Measurements from ENCODE around the gene ASB18.
"Not testable (repeated sequence)": the region's sequence is repeated elsewhere in the genome, so short reads cannot be mapped to it uniquely, and the experiment has no call there.

ASB18 gene

DNA sequence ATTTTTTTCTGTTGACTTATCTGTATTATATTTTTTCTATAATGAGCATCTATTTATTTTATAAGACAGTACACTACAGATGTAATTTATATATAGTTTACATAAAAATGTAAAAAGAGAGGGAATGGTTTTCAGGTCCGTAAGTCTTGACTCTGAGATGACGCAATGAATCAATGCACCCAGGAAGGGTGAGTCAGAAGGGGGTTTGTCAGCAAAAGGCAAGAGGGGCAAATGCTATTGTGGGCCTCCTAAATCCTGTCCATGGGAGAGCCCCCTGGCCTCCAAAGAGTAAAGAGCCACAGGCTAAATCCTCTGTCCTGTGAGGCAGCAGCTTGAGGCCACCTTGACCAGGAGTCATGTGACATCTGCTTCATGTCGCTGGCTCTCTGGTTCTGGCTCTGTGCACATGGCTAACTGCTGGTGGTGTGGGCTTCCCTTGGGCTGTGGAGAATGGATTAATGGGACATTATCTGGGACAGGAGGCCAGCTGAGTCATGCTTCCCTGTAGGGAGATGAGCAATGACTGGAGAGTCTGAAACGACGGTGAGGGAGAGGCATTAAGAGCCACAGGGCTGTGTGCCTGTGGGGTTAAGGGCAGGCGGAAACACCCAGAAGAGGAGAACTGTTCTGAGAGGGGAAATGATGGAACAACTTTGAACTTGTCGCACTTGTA is 22.8 kb upstream of the ASB18 start:
- in situ Hi-C loops (cut with MboI; ENCODE audit: low sequenced_read_pairs): no loop called here

DNA sequence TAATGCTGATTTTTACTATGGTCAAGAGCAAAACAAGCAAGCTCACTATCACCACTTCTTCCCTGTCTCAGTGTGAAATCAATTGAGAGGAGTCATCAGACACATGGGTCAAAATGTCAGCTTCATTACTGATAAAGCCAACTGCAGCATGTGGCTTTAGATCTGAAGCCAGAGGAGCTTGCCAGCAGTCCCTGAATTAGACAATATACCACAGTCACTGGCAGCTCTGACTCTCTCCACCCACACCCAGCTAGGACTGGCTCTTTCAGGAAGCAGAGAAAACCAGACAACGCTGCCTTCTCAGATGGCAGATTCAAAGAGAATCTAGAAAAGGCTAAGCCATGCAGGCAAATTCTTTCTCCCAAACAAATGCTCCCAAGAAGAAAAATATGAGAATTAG is 20.0 kb upstream of the ASB18 start:
- in situ Hi-C loops (cut with MboI; ENCODE audit: low sequenced_read_pairs): no loop called here

DNA sequence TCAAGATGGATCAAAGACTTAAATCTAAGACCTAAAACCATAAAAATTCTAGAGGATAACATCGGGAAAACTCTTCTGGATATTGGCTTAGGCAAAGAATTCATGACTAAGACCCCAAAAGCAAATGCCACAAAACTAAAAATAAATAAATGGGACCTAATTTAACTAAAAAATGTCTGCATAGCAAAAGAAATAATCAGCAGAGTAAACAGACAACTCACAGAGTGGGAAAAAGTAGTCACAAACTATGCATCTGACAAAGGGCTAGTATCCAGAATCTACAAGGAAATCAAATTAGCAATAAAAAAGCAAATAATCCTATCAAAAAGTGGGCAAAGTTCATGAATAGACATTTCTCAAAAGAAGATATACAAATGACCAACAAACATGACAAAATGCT is 18.2 kb upstream of the ASB18 start:
- in situ Hi-C loops (cut with MboI; ENCODE audit: low sequenced_read_pairs): no loop called here

DNA sequence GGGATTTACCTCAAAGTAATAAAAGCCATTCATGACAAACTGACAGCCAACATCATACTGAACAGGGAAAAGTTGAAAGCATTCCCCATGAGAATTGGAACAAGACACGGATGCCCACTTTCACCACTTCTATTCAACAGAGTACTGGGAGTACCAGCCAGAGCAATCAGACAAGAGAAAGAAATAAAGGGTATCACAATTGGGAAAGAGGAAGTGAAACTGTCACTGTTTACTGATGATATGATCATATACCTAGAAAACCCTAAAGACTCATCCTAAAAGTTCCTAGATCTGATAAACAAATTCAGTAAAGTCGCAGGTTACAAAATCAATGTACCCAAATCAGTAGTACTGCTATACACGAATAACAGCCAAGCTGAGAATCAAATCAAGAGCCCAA is 17.2 kb upstream of the ASB18 start:
- in situ Hi-C loops (cut with MboI; ENCODE audit: low sequenced_read_pairs): no loop called here

DNA sequence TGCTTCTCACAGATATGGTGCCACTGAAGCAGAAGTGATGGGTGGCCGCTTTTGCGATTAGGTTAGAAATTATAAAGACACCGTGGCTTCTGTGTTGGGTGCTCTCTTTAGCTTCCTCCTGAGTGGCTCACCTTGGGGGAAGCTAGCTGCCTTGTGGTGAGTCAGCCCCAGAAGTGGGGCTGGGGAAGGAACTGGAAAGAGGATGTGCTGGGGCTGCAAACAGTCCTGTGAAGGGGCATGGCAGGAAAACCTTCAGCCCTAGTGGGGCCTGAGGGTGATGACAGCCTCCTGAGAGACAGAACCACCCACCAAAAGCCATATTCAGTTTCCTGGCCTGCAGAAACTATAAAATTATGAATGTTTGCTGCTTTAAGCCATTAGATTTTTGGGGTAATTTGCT is 8.9 kb upstream of the ASB18 start:
- in situ Hi-C loops (cut with MboI; ENCODE audit: low sequenced_read_pairs): no loop called here

DNA sequence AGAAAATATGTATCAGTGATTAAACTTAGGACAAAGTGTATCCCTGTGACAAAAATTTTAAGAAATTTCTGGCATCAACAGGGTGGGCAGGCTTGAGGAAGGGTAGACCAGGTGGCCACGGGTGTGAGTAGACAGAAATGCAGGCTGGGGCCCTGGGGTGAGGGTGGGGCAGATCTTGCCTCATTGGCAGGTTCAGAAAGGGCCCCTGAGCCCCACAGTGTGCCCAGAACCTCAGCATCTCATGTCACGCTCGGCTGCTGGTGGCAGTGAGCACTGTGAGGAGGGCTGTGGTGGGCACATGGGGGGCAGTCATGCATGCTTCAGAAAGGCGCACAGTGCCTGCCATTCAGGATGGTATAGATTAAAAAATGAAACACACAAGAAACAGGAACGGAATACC is 7.6 kb upstream of the ASB18 start:
- in situ Hi-C loops (cut with MboI; ENCODE audit: low sequenced_read_pairs): no loop called here

DNA sequence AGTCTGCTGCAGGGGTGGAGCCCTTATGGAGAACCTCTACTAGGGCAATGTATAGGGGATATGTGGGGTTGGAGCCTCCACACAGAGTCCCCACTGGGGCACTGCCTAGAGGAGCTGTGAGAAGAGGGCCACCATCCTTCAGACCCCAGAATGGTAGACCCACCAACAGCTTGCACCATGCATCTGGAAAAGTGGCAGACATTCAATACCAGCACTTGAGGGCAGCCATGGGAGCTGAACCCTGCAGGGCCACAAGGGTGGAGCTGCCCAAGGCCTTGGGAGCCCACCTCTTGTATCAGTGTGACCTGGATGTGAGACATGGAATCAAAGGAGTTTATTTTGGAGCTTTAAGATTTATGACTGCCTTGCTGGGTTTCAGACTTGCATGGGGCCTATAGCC is 5.7 kb upstream of the ASB18 start:
- in situ Hi-C loops (cut with MboI; ENCODE audit: low sequenced_read_pairs): not testable (repeated sequence)

DNA sequence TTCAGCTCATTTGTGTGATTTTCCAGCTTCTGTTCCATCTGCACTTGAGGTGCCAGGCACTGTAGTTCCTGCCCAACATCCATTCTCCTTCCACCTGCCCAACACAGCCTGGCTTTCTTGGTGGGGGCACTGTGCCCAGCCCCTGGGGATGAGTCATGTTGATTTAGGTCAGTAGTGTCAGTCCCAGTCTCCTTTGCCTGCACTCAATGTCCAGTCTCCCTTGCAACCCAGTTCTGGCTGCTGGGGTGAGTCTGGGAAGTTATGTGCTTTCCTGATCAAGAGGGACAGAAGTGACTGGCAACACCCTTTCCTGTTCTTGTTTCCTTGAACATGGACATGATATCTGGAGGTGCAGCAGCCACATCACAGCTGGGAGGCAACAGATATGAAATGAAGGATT is 1.5 kb upstream of the ASB18 start:
- in situ Hi-C loops (cut with MboI; ENCODE audit: low sequenced_read_pairs): no loop called here

DNA sequence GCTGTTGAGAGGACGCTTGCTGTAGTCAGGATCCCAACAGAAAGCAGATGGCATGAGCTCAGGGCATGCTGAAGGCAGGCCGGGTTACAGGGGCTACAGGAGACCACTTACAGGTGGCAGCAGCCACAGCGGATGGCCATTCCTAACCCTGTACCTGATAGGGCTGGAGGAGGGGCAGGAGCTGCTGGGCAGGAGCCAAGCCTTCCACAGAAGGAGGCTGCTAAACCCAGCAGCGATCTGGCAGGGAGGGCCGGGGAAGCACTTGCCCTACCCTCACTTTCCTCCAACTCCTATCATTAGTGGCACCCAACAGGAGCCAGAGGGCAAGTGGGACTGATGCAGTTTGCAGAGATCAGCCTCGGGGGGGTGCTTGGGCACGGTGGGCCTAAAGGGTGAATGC is 2.0 kb downstream of the ASB18 start:
- in situ Hi-C loops (cut with MboI; ENCODE audit: low sequenced_read_pairs): no loop called here

DNA sequence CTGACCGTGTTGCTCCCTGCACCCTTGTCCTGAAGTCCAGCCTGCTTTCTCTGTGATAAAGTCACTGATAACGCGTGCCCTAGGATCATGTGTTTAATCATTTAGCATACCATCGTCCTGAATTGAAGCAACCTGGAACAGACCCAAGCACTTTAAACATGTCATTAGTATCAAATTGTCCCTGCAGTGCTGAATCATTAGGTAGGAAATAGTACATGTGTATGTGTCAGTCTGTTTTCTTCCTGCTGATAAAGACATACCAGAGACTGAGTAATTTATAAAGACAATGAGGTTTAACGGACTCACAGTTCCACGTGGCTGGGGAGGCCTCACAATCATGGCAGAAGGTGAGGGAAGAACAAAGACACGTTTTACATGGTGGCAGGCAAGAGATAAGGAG is 2.8 kb downstream of the ASB18 start:
- in situ Hi-C loops (cut with MboI; ENCODE audit: low sequenced_read_pairs): no loop called here

DNA sequence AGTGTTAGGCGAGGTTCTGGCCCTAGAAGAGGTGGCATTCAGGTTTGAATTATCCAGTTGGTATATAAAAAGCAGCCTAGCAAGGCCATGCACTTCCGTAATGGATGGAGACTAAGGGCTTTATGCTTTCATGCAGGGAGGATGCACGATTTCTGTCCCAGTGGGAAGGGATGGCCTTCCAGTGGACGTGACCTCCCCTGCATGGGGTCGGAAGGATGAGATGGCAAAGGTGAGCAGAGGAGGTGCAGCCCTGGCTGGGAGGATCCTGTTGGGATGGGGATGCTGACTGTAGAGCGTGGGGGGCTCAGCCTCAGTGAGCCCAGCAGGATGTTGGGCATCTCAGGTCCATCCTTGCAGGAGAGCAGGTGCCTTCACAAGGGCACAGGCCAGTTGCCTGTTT is 4.8 kb downstream of the ASB18 start:
- in situ Hi-C loops (cut with MboI; ENCODE audit: low sequenced_read_pairs): no loop called here

DNA sequence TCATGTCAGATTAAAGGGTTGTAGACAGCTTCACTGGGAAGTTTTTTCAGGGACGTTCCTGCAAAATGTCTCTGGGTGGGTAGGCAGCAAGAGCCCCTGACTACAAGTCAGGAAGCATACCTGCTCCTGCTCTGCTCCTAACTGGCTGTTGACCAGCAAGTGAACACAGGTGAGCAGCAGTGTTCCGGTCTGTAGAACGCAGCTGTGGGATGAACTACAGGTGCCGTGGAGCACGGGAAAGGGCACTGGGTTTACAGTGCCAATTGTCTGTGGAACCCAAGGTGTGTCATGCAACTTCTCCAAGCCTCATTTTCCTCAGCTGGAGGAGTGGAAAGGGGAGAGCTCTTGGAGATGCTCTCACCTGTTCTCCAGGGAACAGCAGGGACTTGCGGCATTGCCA is 6.6 kb downstream of the ASB18 start:
- in situ Hi-C loops (cut with MboI; ENCODE audit: low sequenced_read_pairs): no loop called here

DNA sequence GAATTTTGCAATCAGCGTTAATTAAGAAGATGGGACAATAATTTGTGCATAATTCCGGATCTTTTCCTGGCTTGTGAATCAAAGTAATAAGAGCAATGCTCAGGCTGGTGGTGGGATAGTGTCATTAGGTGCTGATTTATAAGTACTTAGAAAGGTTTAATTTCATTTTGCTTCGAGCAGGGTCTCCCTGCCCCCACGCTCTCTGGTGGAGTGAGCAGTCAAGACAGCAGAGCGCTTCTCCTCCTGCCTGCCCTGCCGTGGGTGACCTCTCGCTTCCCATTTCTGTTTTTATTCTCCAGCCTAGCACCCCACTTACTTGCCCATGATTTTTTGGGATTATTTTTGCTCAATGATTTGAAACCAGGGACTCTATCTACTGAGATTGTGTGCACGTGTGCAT is 7.1 kb downstream of the ASB18 start:
- in situ Hi-C loops (cut with MboI; ENCODE audit: low sequenced_read_pairs): no loop called here

DNA sequence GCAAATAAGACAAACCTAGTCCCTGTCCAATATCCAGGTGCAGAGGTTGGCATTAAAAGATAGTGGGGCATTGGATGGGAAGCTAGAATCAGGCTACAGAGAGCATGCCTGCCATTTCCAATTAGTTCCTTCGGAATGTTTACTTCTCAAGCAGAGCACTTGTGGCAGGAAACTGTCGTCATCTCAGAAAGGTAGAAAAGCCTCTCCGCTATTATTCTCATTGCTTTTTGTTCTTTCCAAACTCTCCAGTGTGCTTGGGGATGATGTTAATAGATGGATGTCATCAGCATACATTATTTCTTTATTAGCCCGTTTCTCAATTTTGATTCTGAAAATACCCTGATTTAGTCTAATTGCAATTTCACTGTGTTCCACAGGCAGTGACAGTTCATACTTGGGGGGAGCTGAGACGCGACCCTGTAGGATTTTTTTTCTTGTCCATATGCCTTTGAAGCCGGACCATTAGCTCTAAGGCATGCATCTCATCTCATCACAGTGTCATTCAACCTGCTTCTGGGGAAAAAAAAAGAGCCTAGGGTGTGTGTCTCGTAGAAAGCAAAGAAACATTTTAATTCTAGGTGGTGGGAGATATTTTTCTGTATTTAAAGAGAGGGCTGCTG is 7.7 kb downstream of the ASB18 start:
- in situ Hi-C loops (cut with MboI; ENCODE audit: low sequenced_read_pairs): no loop called here

DNA sequence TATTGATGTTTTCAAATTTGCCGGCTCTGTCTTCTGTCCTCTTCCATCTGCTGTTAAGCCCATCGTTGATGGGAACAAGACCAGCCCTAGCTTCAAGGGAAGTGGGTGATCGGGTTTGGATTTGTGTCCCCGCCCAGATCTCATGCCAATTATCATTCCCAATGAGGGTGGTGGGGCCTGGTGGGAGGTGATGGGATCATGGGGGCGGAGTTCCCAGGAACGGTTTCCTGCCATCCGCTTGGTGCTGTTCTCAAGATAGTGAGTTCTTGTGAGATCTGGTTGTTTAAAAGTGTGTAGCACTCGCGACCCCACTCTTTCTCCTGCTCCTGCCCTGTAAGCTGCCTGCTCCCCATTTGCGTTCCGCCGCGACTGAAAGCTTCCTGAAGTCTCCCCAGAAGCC is 9.5 kb downstream of the ASB18 start:
- in situ Hi-C loops (cut with MboI; ENCODE audit: low sequenced_read_pairs): no loop called here

DNA sequence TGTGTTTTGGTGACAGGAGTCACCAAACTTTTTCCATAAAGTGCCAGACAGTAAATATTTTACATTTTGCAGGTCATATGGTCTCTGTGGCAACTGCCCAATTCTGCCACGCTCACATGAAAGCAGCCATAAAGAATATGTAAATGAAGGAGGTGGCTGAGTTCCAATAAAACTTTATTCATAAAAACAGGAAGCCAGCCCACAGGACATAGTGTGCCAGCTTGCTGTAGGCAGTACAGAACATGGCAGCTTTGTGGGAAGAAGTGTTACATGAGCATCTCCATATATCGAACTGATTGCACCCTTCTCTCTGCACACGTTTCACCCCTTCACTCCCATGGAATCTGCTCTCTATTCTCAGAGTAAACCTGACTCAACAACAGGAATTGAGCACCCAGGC is 10.2 kb downstream of the ASB18 start:
- in situ Hi-C loops (cut with MboI; ENCODE audit: low sequenced_read_pairs): no loop called here

DNA sequence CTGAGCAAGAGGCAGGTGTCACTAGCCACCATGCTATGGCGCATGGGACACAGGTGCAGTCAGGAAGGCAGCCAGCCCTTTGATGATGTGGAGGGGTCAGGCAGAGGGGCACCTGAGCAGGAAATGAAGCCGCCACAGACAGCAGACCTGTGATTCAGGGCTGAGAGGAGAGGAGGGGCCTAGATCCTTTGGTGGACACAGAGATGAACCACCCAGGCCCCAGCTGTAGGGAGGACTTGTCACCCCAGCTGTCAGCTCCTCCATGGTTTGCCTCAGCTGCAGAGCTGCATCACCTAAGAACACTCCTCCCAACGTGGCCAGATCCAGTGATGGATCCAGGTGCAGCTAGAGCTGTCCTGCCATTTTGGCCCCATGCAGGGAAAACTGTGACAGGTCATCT is 11.6 kb downstream of the ASB18 start:
- in situ Hi-C loops (cut with MboI; ENCODE audit: low sequenced_read_pairs): no loop called here

DNA sequence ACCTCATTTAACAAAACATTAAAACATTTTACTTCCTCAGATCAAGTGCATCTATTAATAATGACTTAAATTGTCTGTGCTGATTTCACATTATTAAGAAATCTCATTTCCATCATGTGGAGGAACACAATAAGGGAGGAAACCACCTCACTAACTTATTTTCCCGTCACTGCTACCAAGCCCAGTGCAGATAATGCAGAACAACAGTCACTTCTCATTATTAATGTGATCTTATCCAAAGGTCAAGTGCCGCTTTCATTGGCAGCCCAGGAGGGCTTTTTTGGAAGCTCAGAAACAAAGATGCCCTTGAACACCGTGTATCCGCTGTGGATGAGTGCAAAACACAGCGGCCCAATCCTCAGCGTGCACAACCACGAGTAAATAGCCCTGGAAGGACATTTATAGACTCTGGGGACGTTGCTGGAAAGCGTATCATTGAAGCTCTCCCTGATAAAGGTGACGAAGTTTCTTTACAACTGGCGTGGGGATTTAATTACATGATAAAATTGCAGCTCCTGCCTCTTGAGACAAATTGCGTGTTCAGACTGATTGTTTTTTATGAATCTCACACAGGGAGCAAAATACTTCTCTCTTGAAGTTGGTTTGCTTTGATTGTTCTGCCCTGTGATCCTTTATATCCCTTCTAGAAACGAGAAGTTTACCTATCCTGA is 13.2 kb downstream of the ASB18 start:
- in situ Hi-C loops (cut with MboI; ENCODE audit: low sequenced_read_pairs): no loop called here

DNA sequence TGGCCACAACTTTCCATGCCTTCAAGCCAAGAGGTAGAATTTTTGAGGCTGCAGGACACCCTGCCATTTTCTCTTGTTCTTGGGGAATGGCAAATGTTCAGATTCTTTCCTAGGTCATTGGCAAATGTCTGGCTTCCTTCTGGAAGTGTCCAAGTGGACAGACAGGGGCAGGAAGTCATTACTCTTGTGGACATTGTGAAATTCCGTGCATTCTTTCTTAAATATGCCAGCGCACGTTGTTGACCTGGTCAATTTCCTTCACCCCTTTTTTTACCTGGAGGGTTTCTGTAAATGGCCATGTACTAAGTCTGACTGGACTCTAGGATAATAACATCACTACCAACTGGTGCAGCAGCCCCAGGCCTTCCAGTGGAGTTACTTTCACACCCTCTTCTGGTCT is 13.9 kb downstream of the ASB18 start:
- in situ Hi-C loops (cut with MboI; ENCODE audit: low sequenced_read_pairs): no loop called here

DNA sequence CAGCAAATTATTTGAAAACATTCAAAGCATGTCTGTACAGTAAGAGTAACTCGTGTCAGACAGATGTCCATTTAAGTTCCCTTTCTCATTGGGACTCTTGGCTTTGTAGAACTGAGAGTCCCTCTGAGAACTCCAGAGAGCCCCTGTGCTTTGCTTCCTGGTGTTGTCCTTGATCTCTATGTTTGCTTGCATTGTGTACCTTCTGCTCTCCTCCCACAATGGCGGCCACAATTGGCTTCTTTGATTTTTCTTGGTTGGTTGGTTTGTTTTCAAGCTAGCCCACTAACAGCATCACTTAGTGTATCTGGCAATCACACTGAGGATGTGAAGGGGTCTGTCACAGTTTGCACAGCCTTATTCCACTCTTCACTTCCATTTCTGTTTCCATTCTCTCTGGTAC is 15.1 kb downstream of the ASB18 start:
- in situ Hi-C loops (cut with MboI; ENCODE audit: low sequenced_read_pairs): no loop called here

DNA sequence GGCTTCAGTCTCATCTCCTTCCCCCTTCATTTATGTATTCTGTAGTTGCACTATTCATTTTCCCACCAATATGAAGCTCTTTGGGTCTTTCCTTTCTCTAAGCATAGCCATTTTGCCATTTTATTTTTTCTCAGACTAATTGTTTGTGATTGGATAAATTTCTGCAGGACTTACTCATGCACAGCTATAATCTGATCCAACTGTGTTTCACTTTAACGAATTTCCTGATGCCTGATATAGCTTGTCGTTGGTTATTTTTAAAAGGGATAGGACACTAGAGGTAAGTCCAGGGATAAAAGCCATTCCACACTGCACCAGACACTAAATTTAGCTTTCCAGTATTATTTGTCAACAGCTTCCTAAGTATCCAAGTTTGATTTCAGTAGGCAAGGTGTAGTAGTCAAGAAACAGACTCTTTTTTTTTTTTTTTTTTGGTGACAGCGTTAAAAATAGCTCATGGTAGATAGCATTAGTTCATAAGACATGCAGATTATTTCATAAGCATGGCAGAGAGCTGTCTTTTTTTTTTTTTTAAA is 17.4 kb downstream of the ASB18 start:
- in situ Hi-C loops (cut with MboI; ENCODE audit: low sequenced_read_pairs): no loop called here

DNA sequence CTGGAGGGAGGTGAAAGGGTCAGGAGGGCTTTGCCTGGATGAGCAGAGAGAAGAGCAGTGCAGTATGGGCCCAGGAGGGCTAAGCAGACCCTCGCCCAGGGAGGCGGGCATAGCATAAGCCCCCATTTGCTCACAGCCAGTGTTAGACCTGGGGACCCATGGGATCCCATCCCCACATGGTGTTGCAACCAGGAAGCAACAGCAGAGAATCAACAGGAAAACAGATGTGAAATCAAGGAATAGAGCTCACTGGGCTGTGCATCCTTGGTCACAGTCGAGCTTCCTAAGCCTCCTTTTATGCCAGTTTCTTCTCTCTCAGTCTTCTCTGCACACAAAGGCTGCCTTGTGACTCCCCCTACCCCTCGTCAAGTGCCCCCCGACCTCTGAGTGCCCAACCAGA is 19.9 kb downstream of the ASB18 start:
- in situ Hi-C loops (cut with MboI; ENCODE audit: low sequenced_read_pairs): no loop called here

All from HL-60/S4 treated with phorbol 12-myristate 13-acetate at 8.2 ng/mL for 4 days and 3 days (cell line).